Spleen (tissue), 11 donors: Measurements from ENCODE around the gene NUDT14. TPM values are rescaled to one million over a fixed set of nuclear protein-coding genes. Genes with fewer than 3 reads are reported as not detected.
A peak's percentile ranks its signal among the peaks of the same experiment; 100 is the strongest.

Source experiments
- DNase-seq: peaks from one replicate; pipeline ENCODE4 v3.0.0-alpha.2; 2020
- H3K27ac ChIP-seq, 8 donors: fragments of 200-600 bp; sonication (generic) in 7 of 8; 1 replicate in 4 of 8; 2 replicates in 4 of 8; pipeline versions ENCODE4 v1.5.0 to v1.8.0; 2016 to 2021; ENCODE audit warnings: inconsistent platforms in 4 of 8, mild to moderate bottlenecking in 4 of 8, moderate library complexity in 1 of 8
- H3K27me3 ChIP-seq, 7 donors: fragments of 200-600 bp; sonication (generic) in 6 of 7; replicated peaks in 1 of 7; 1 replicate in 4 of 7; 2 replicates in 3 of 7; pipeline versions ENCODE4 v1.5.0 to v1.8.0; 2016 to 2021; ENCODE audit warnings: inconsistent platforms in 3 of 7, mild to moderate bottlenecking in 1 of 7
- H3K36me3 ChIP-seq, 6 donors: fragments of 200-600 bp; sonication (generic) in 5 of 6; 1 replicate in 4 of 6; 2 replicates in 2 of 6; pipeline versions ENCODE4 v1.5.0 to v1.8.0; 2016 to 2021; ENCODE audit warnings: inconsistent platforms in 2 of 6
- H3K4me1 ChIP-seq, 6 donors: fragments of 200-600 bp; sonication (generic) in 5 of 6; 1 replicate in 3 of 6; 2 replicates in 3 of 6; pipeline versions ENCODE4 v1.5.0 to v1.8.0; 2016 to 2021; ENCODE audit warnings: inconsistent platforms in 3 of 6
- H3K4me3 ChIP-seq, 8 donors: fragments of 200-600 bp; sonication (generic) in 7 of 8; 1 replicate in 4 of 8; 2 replicates in 4 of 8; pipeline versions ENCODE4 v1.5.0 to v1.8.0; 2016 to 2021; ENCODE audit warnings: inconsistent platforms in 4 of 8, mild to moderate bottlenecking in 4 of 8, moderate library complexity in 2 of 8
- H3K9me3 ChIP-seq, 8 donors: fragments of 200-600 bp; sonication (generic) in 7 of 8; 1 replicate in 4 of 8; 2 replicates in 4 of 8; pipeline versions ENCODE4 v1.5.0 to v1.8.0; 2016 to 2021; ENCODE audit warnings: inconsistent platforms in 4 of 8
- POLR2A ChIP-seq, 3 donors: fragments of 450-650 bp; IDR thresholded peaks; one replicate each; pipeline ENCODE4 v1.5.1; 2017; ENCODE audit warnings: antibody characterized with exemption in 3 of 3, mild to moderate bottlenecking in 1 of 3
- POLR2AphosphoS5 ChIP-seq, 3 donors: sonication (generic); formaldehyde crosslinking; IDR thresholded peaks; one replicate each; pipeline ENCODE4 v1.5.1; 2017; ENCODE audit warnings: antibody characterized with exemption in 3 of 3
- WGBS, 5 donors: extraction: QIAGEN DNeasy Blood & Tissue Kit in 3 of 5; methylation state at CpG; one replicate each; pipeline versions ENCODE4 v1.1.5 to v1.1.7; 2013 to 2018; 5-methylcytosine and 5-hydroxymethylcytosine counted together
- intact Hi-C: fragments of 100-400 bp; cut with DNase I; formaldehyde crosslinking; loops from one replicate; pipeline ENCODE4 v1.15.0; 2023; ENCODE audit warnings: low total_unique reads
- polyA plus RNA-seq, 3 donors: library from polyadenylated mRNA; stranded (reverse); fragments of 200-250 nt; gene quantifications; one replicate each; pipeline ENCODE4 v1.2.1, GENCODE V29; 2013
- total RNA-seq, 7 donors: library from RNA; depleted of rRNA in 3 of 7; stranded (reverse); fragments of >200 nt in 3 of 7; fragmentation: NEBNext Ultra II Directional in 4 of 7; extraction: Animal tissue kit (Norgen Biotek cat#: 25700) in 4 of 7; gene quantifications; one replicate each; pipeline versions ENCODE4 v1.1.0 to v1.2.1, GENCODE V29; 2016 to 2021
- TF ChIP-seq, protein P1 (sequence below), 11 experiments: fragments of 200-600 bp in 7 of 11; fragments of 450-650 bp in 4 of 11; sonication (generic) in 4 of 11; IDR thresholded peaks in 8 of 11; conservative IDR thresholded peaks in 3 of 11; 1 replicate in 7 of 11; 2 replicates in 4 of 11; pipeline versions ENCODE4 v1.4.0 to v1.8.0; 2016 to 2021; ENCODE audit warnings: antibody characterized with exemption in 11 of 11, inconsistent platforms in 4 of 11, mild to moderate bottlenecking in 1 of 11
- donor health status: healthy with polysubstance abuse.
- donor health status: DM: no; HTN: no; CAD: no; lungs with moderate emphysema.
- donor health status: DM: no; HTN: no; CAD: no.
- donor health status: Bipolar disorder and iron deficiency.
- donor health status: healthy.
- donor health status: DM: no; HTN: no; CAD: no.
- donor health status: DM: yes; HTN: yes; CAD: no.

The NUDT14 gene
- total and polyA plus RNA-seq, 10 donors = 10.1 to 31.1 (median 21.5) TPM

DNA sequence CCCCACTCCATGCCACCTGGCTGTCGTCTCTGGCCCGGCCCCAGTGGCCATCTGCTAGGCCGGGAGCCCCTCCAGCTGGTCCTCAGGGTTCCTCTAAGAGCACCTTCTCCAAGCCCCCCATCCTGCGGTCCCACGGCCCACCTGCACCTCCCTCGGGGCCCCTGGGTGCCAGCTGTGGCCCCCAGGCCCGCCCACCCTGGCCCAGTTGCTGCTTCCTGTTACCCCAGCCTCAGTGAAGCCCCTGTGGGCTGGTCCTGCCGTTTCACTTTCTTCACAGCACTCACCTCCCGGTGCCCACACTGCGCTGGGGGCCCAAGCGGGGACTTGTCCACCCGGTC is 27.6 kb upstream of the NUDT14 start:
- Histone ChIP-seq H3K27me3 (peaks cover 0 to 12% (median 0%) of the 10 kb centered on the region in 7 donors), H3K9me3 (no peaks in the 10 kb centered on the region), H3K36me3 (peaks cover 0 to 51% (median 31%) of the 10 kb centered on the region in 6 donors), H3K27ac (no peak overlapping the region), H3K4me3 (no peak overlapping the region), H3K4me1 (peaks cover 11 to 55% (median 27%) of the 10 kb centered on the region in 6 donors)
- WGBS, 5 donors = 85 to 93% (median 87%) methylated on average over 12 of the region's 12 CpGs
- intact Hi-C loops = no loop called here
- no peak for DNase-seq
- TF ChIP-seq, protein P1, sequence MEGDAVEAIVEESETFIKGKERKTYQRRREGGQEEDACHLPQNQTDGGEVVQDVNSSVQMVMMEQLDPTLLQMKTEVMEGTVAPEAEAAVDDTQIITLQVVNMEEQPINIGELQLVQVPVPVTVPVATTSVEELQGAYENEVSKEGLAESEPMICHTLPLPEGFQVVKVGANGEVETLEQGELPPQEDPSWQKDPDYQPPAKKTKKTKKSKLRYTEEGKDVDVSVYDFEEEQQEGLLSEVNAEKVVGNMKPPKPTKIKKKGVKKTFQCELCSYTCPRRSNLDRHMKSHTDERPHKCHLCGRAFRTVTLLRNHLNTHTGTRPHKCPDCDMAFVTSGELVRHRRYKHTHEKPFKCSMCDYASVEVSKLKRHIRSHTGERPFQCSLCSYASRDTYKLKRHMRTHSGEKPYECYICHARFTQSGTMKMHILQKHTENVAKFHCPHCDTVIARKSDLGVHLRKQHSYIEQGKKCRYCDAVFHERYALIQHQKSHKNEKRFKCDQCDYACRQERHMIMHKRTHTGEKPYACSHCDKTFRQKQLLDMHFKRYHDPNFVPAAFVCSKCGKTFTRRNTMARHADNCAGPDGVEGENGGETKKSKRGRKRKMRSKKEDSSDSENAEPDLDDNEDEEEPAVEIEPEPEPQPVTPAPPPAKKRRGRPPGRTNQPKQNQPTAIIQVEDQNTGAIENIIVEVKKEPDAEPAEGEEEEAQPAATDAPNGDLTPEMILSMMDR (IDR thresholded peaks at IDR 0.05 in 8 of 11, conservative IDR thresholded peaks at IDR 0.05 in 3 of 11) = no peak
- TF ChIP-seq POLR2A (IDR thresholded peaks at IDR 0.05) (no peak), POLR2AphosphoS5 (IDR thresholded peaks at IDR 0.05) (no peak)

DNA sequence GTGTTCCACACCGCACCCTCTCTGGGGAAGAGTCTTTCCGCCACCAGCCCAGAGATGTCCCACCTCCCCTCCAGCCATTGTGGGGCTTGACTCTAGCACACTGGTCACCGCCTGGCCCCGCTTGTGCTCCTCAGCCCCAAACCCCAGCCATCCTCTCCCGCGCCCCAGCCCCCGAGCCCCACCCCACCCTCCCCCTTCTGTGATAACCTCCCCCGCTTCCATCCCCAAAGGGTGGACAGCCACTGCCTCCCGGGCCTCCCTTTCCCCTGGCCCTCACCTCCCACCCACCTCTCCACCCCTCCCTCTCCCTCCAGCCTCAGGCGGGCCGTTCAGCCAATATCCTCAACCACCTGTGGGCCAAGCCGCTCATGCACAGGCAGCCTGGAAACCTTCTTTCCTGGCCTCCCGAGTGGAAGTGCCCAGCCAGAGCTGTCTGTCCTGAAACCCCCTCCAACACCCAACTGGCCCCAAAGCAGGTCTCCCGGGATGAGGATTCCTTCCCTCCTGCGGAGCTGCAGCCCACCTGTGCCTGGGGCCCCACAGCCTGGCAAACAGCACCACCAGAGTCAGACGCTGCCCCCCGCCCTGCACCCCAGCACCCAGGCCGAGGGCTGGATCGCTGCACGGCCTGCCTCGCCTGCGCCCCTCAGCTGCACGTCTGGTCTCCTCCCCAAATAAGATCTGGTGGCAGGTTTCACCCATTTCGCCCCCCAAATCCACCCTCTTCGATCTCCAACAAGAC is 27.1 kb upstream of the NUDT14 start:
- no peak overlapping the region for H3K27ac ChIP-seq
- H3K4me1 ChIP-seq = peaks cover 10 to 54% (median 23%) of the 10 kb centered on the region in 6 donors
- 90 to 94% (median 91%) methylated on average over 24 to 25 of the region's 25 CpGs for WGBS, 5 donors
- H3K4me3 ChIP-seq = no peak overlapping the region
- peaks cover 0 to 46% (median 28%) of the 10 kb centered on the region in 6 donors for H3K36me3 ChIP-seq
- H3K27me3 ChIP-seq = peaks cover 0 to 17% (median 0%) of the 10 kb centered on the region in 7 donors
- TF ChIP-seq, protein P1 (IDR thresholded peaks at IDR 0.05 in 8 of 11, conservative IDR thresholded peaks at IDR 0.05 in 3 of 11) = no peak
- no peak for TF ChIP-seq POLR2A (IDR thresholded peaks at IDR 0.05)
- peak in 1 of 3 donors; percentile 8 for TF ChIP-seq POLR2AphosphoS5 (IDR thresholded peaks at IDR 0.05)
- no peak for DNase-seq
- no peaks in the 10 kb centered on the region for H3K9me3 ChIP-seq
- intact Hi-C loops = no loop called here

DNA sequence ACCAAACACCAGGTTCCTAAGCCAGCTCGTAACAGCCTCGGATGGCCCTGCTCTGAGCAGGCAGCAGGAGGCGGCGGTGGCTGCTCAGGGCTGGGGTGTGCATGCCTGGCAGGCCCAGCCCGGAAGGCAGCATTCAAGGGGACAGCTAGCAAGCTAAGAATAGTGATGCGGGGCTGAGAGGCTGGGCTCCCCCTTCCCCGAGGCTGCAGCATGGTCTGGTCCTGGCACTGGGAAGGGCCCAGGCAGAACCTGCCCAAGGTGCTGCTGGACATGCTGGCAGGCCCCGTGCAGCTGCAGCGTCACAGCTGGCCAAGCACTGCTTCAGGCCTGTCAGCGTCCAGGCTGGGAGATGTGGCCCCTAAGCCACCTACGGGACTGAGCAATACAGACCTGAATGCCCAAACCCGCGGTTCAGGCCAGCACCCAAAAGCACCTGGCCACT is 26.4 kb upstream of the NUDT14 start:
- TF ChIP-seq, protein P1 (IDR thresholded peaks at IDR 0.05 in 8 of 11, conservative IDR thresholded peaks at IDR 0.05 in 3 of 11) = no peak
- TF ChIP-seq POLR2A (IDR thresholded peaks at IDR 0.05) (no peak), POLR2AphosphoS5 (IDR thresholded peaks at IDR 0.05) (peak in 1 of 3 donors; percentile 32)
- peaks cover 0 to 39% (median 23%) of the 10 kb centered on the region in 6 donors for H3K36me3 ChIP-seq
- H3K27ac ChIP-seq = no peak overlapping the region
- peaks cover 12 to 55% (median 25%) of the 10 kb centered on the region in 6 donors for H3K4me1 ChIP-seq
- peaks cover 0 to 23% (median under 1%) of the 10 kb centered on the region in 7 donors for H3K27me3 ChIP-seq
- no peak overlapping the region for H3K4me3 ChIP-seq
- DNase-seq = no peak
- no peaks in the 10 kb centered on the region for H3K9me3 ChIP-seq
- WGBS, 5 donors = 68 to 91% (median 85%) methylated on average over 10 to 13 of the region's 13 CpGs
- intact Hi-C loops = no loop called here

DNA sequence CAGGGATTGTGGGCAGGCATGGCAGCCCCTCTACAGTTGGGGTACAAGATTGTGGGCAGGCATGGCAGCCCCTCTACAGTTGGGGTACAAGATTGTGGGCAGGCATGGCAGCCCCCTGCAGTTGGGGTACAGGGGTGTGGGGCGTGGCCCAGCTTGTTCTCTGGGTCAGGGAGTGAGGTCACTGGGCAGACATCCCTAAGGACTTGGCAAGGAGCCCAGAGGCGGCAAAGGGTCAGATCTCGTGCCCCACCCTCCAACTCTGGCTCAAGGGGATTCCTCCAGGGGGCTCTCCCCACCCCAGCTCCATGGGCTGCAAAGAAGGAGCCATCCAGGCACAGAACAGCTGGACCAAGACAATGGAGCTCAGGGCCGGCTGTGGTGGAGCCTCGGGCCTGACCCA is 25.8 kb upstream of the NUDT14 start:
- no peaks in the 10 kb centered on the region for H3K9me3 ChIP-seq
- H3K36me3 ChIP-seq = peaks cover 0 to 33% (median 22%) of the 10 kb centered on the region in 6 donors
- 42 to 88% (median 63%) methylated on average over 1 to 5 of the region's 5 CpGs for WGBS, 5 donors
- no peak overlapping the region for H3K27ac ChIP-seq
- intact Hi-C loops = no loop called here
- H3K4me3 ChIP-seq = no peak overlapping the region
- H3K27me3 ChIP-seq = peaks cover 0 to 29% (median 6%) of the 10 kb centered on the region in 7 donors
- DNase-seq = no peak
- H3K4me1 ChIP-seq = peaks cover 16 to 56% (median 29%) of the 10 kb centered on the region in 6 donors
- TF ChIP-seq POLR2A (IDR thresholded peaks at IDR 0.05) = no peak
- TF ChIP-seq, protein P1 (IDR thresholded peaks at IDR 0.05 in 8 of 11, conservative IDR thresholded peaks at IDR 0.05 in 3 of 11) = no peak
- TF ChIP-seq POLR2AphosphoS5 (IDR thresholded peaks at IDR 0.05) = no peak
